GM12878 (cell line): Measurements from ENCODE around the gene NHS. TPM values are rescaled to one million over a fixed set of nuclear protein-coding genes. Genes with fewer than 3 reads are reported as not detected.

Experiments
- ATAC-seq: fragments of 200-7000 bp; cut with Tn5 transposase; 3 replicates; pipeline ENCODE4 v1.9.1; 2020; ENCODE audit warnings: mild to moderate bottlenecking, moderate library complexity
- BruUV-seq: library from RNA; stranded (reverse); fragments of 400-500 nt; replicated peaks from 2 replicates; lab custom pipeline; 2021; lab: Mats Ljungman, UMichigan
- CTCF ChIA-PET: fragments of 300-600 bp; sonication (Branson Sonifier 250); formaldehyde crosslinking; extraction: SDS; loops from one replicate; lab custom pipeline; 2021; ENCODE audit warnings: inconsistent platforms; lab: Yijun Ruan, JAX
- POLR2A ChIA-PET: fragments of 350-600 bp; formaldehyde crosslinking; extraction: SDS; loops from one replicate; lab custom pipeline; 2021; ENCODE audit warnings: inconsistent platforms; lab: Charles Lee
- RAD21 ChIA-PET: fragments of 300-600 bp; sonication (Branson Sonifier 250); formaldehyde crosslinking; loops from one replicate; lab custom pipeline; 2023; ENCODE audit warnings: antibody characterized with exemption; ENCODE audit not compliant: unreplicated experiment; lab: Charles Lee
- SMC1A ChIA-PET: fragments of 300-600 bp; sonication (Branson Sonifier 250); formaldehyde crosslinking; loops from one replicate; lab custom pipeline; 2023; ENCODE audit not compliant: unreplicated experiment, uncharacterized antibody; lab: Charles Lee
- DNase-seq: peaks from one replicate; pipeline ENCODE4 v3.0.0-alpha.2; 2011; ENCODE audit warnings: low read depth, low spot score
- FAIRE-seq: peaks from 3 replicates; lab custom pipeline; 2011; peaks lifted over from hg19 to GRCh38; lab: Jason Lieb, UNC
- H2AFZ ChIP-seq: 2 replicates; pipeline ENCODE4 v1.6.0; 2011; ENCODE audit warnings: low read depth, low read length, control low read depth; ENCODE audit not compliant: control insufficient read depth
- H3K27ac ChIP-seq: 2 replicates; pipeline ENCODE4 v1.5.1; 2011; ENCODE audit warnings: control low read depth; ENCODE audit not compliant: control insufficient read depth, insufficient read depth
- H3K27me3 ChIP-seq, 2 experiments: replicated peaks in 1 of 2; 2 replicates each; pipeline versions ENCODE4 v1.6.0 to v1.6.1; 2011; ENCODE audit warnings: low read length in 1 of 2; ENCODE audit not compliant: control insufficient read depth in 2 of 2, insufficient read depth in 2 of 2
- H3K36me3 ChIP-seq, 2 experiments: 2 replicates each; pipeline ENCODE4 v1.5.1; 2011; ENCODE audit warnings: low read length in 1 of 2; ENCODE audit not compliant: control insufficient read depth in 2 of 2, insufficient read depth in 2 of 2
- H3K4me1 ChIP-seq: 2 replicates; pipeline ENCODE4 v1.6.1; 2011; ENCODE audit warnings: mild to moderate bottlenecking, low read length, moderate library complexity, mixed read lengths; ENCODE audit not compliant: control insufficient read depth, insufficient read depth
- H3K4me2 ChIP-seq: 2 replicates; pipeline ENCODE4 v1.6.0; 2011; ENCODE audit warnings: control low read depth; ENCODE audit not compliant: control insufficient read depth, insufficient read depth
- H3K4me3 ChIP-seq: fragments of 200-600 bp; sonication (generic); 2 replicates; pipeline ENCODE4 v1.5.1; 2016
- H3K79me2 ChIP-seq: 2 replicates; pipeline ENCODE4 v1.6.0; 2011; ENCODE audit warnings: low read length; ENCODE audit not compliant: control insufficient read depth, insufficient read depth
- H3K9ac ChIP-seq: 2 replicates; pipeline ENCODE4 v1.8.0; 2011; ENCODE audit warnings: low read length, control low read depth, mixed read lengths; ENCODE audit not compliant: control insufficient read depth, insufficient read depth
- H3K9me3 ChIP-seq: replicated peaks from 3 replicates; pipeline ENCODE4 v1.5.1; 2011; ENCODE audit warnings: mild to moderate bottlenecking, low read length; ENCODE audit not compliant: control insufficient read depth, insufficient read depth
- H4K20me1 ChIP-seq: 2 replicates; pipeline ENCODE4 v1.6.0; 2011; ENCODE audit not compliant: control insufficient read depth, insufficient read depth
- RB1 ChIP-seq: fragments of 450-650 bp; formaldehyde crosslinking; IDR thresholded peaks from 2 replicates; pipeline ENCODE4 v1.6.1; 2017; ENCODE audit warnings: mild to moderate bottlenecking, borderline replicate concordance
- SMAD5 ChIP-seq: IDR thresholded peaks from 2 replicates; pipeline ENCODE4 v1.6.1; 2016; ENCODE audit warnings: antibody characterized with exemption, low read depth
- SP1 ChIP-seq: IDR thresholded peaks from one replicate; pipeline ENCODE4 v1.6.1; 2011; ENCODE audit warnings: low read depth, low read length
- SREBF1 ChIP-seq: IDR thresholded peaks from 2 replicates; pipeline ENCODE4 v1.6.1; 2012; ENCODE audit warnings: mild to moderate bottlenecking, low read length
- SREBF2 ChIP-seq: IDR thresholded peaks from 2 replicates; pipeline ENCODE4 v1.6.1; 2012; ENCODE audit warnings: mild to moderate bottlenecking, low read length
- STAT3 ChIP-seq: IDR thresholded peaks from 2 replicates; pipeline ENCODE4 v1.6.1; 2011; ENCODE audit warnings: low read depth, low read length, improper control_type of control experiment
- TAF1 ChIP-seq: IDR thresholded peaks from 2 replicates; pipeline ENCODE4 v1.6.1; 2011; ENCODE audit warnings: mild to moderate bottlenecking, low read depth, low read length, borderline replicate concordance
- TCF3 ChIP-seq: IDR thresholded peaks from 2 replicates; pipeline ENCODE4 v1.6.1; 2012; ENCODE audit warnings: low read depth, mild to moderate bottlenecking, low read length, borderline replicate concordance; ENCODE audit not compliant: insufficient read depth
- ZNF592 ChIP-seq: fragments of 450-650 bp; IDR thresholded peaks from 2 replicates; pipeline ENCODE4 v1.6.1; 2017; ENCODE audit warnings: mild to moderate bottlenecking, moderate library complexity
- WGBS: methylation state at CpG from one replicate; pipeline ENCODE4 v1.1.6; 2016; ENCODE audit warnings: low lambda C conversion rate; ENCODE audit not compliant: insufficient replicate concordance, insufficient coverage; ENCODE audit errors: missing lambda C conversion rate; 5-methylcytosine and 5-hydroxymethylcytosine counted together
- in situ Hi-C: fragments of 300-500 bp; cut with MboI; formaldehyde crosslinking; loops from 9 replicates; pipeline ENCODE4 v1.14.3; 2018; ENCODE audit warnings: mixed read lengths
- intact Hi-C: fragments of 100-400 bp; cut with micrococcal nuclease; formaldehyde crosslinking; loops from one replicate; pipeline ENCODE4 v1.14.2; 2022; ENCODE audit not compliant: unreplicated experiment
- polyA plus RNA-seq, 11 experiments: library from polyadenylated mRNA; depleted of rRNA in 4 of 11; unstranded in 6 of 11; stranded (reverse) in 5 of 11; fragments of >200 nt; fragmentation: Nextera tagmentation in 4 of 11; fragmentation: Illumina TruSeq in 1 of 11; extraction: Ambion mirVana in 4 of 11; extraction: Trizol in 1 of 11; gene quantifications; 1 replicate in 1 of 11; 2 replicates in 10 of 11; pipeline versions ENCODE4 v1.2.1 to v1.2.3, GENCODE V29; 2011 to 2016; ENCODE audit warnings: inconsistent platforms in 2 of 11, missing spikeins in 2 of 11, low read depth in 1 of 11
- total RNA-seq, 4 experiments: library from RNA; depleted of rRNA in 3 of 4; stranded (reverse); fragments of >200 nt in 3 of 4; fragmentation: Illumina TruSeq in 1 of 4; extraction: Trizol in 1 of 4; gene quantifications; 2 replicates each; pipeline versions ENCODE4 v1.2.1 to v1.2.3, GENCODE V29; 2013 to 2021
- TF ChIP-seq, protein P1 (sequence below): fragments of 450-650 bp; IDR thresholded peaks from 2 replicates; pipeline ENCODE4 v1.6.1; 2016; ENCODE audit warnings: mild to moderate bottlenecking
- TF ChIP-seq, protein P2 (sequence below): fragments of 450-650 bp; IDR thresholded peaks from 2 replicates; pipeline ENCODE4 v1.6.1; 2017; ENCODE audit warnings: antibody characterized with exemption, mild to moderate bottlenecking, moderate library complexity
- TF ChIP-seq, protein P3 (sequence below): fragments of 450-650 bp; formaldehyde crosslinking; IDR thresholded peaks from 2 replicates; pipeline ENCODE4 v1.4.0; 2020; ENCODE audit warnings: mild to moderate bottlenecking, moderate library complexity

Gene NHS
- total and polyA plus RNA-seq, 10 of the 15 experiments (the other 5 are each of a cell fraction or from before 2014, with no cell fraction given) = under 0.01 to 0.07 (median 0.03) TPM; not detected in 7

GRCh38 chrX:17485391-17485790, 110.4 kb downstream of the NHS start:
- FAIRE-seq = no peak
- Histone ChIP-seq H3K27me3 (0 out of 4 replicates have a peak, but pooled peaks cover 0 to 2% of the 10 kb centered on the region in 2 experiments), H3K27ac (no peak overlapping the region), H3K9ac (no peak overlapping the region), H3K4me3 (no peak overlapping the region), H3K4me2 (no peak overlapping the region), H3K36me3 (no peaks in the 10 kb centered on the region), H3K9me3 (no peaks in the 10 kb centered on the region), H2AFZ (no peak overlapping the region), H4K20me1 (no peaks in the 10 kb centered on the region), H3K4me1 (no peaks in the 10 kb centered on the region), H3K79me2 (no peaks in the 10 kb centered on the region)
- SMC1A ChIA-PET = interaction anchor here (1.1 kb wide), 1 partner anchor 23 kb away, joined by 3 read pairs; no protein-coding TSS in a partner anchor
- WGBS = under 1% methylated on average over 5 of the region's 5 CpGs
- in situ Hi-C loops (no loop called here), intact Hi-C loops (no loop called here)
- CTCF ChIA-PET = interaction anchor here (0.7 kb wide), 1 partner anchor 14 kb away, joined by 3 read pairs; no protein-coding TSS in a partner anchor
- RAD21 ChIA-PET = no interaction called here
- no peak for DNase-seq
- no peak for ATAC-seq
- POLR2A ChIA-PET = no interaction called here
- no TSS peak for BruUV-seq
- TF ChIP-seq TCF3 (no peak), SREBF2 (no peak), RB1 (no peak), TAF1 (no peak), ZNF592 (no peak), STAT3 (no peak), SMAD5 (no peak), SP1 (no peak), SREBF1 (no peak)
- TF ChIP-seq, protein P1, sequence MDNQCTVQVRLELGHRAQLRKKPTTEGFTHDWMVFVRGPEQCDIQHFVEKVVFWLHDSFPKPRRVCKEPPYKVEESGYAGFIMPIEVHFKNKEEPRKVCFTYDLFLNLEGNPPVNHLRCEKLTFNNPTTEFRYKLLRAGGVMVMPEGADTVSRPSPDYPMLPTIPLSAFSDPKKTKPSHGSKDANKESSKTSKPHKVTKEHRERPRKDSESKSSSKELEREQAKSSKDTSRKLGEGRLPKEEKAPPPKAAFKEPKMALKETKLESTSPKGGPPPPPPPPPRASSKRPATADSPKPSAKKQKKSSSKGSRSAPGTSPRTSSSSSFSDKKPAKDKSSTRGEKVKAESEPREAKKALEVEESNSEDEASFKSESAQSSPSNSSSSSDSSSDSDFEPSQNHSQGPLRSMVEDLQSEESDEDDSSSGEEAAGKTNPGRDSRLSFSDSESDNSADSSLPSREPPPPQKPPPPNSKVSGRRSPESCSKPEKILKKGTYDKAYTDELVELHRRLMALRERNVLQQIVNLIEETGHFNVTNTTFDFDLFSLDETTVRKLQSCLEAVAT = no peak
- TF ChIP-seq, protein P2, sequence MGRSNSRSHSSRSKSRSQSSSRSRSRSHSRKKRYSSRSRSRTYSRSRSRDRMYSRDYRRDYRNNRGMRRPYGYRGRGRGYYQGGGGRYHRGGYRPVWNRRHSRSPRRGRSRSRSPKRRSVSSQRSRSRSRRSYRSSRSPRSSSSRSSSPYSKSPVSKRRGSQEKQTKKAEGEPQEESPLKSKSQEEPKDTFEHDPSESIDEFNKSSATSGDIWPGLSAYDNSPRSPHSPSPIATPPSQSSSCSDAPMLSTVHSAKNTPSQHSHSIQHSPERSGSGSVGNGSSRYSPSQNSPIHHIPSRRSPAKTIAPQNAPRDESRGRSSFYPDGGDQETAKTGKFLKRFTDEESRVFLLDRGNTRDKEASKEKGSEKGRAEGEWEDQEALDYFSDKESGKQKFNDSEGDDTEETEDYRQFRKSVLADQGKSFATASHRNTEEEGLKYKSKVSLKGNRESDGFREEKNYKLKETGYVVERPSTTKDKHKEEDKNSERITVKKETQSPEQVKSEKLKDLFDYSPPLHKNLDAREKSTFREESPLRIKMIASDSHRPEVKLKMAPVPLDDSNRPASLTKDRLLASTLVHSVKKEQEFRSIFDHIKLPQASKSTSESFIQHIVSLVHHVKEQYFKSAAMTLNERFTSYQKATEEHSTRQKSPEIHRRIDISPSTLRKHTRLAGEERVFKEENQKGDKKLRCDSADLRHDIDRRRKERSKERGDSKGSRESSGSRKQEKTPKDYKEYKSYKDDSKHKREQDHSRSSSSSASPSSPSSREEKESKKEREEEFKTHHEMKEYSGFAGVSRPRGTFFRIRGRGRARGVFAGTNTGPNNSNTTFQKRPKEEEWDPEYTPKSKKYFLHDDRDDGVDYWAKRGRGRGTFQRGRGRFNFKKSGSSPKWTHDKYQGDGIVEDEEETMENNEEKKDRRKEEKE = no peak
- TF ChIP-seq, protein P3, sequence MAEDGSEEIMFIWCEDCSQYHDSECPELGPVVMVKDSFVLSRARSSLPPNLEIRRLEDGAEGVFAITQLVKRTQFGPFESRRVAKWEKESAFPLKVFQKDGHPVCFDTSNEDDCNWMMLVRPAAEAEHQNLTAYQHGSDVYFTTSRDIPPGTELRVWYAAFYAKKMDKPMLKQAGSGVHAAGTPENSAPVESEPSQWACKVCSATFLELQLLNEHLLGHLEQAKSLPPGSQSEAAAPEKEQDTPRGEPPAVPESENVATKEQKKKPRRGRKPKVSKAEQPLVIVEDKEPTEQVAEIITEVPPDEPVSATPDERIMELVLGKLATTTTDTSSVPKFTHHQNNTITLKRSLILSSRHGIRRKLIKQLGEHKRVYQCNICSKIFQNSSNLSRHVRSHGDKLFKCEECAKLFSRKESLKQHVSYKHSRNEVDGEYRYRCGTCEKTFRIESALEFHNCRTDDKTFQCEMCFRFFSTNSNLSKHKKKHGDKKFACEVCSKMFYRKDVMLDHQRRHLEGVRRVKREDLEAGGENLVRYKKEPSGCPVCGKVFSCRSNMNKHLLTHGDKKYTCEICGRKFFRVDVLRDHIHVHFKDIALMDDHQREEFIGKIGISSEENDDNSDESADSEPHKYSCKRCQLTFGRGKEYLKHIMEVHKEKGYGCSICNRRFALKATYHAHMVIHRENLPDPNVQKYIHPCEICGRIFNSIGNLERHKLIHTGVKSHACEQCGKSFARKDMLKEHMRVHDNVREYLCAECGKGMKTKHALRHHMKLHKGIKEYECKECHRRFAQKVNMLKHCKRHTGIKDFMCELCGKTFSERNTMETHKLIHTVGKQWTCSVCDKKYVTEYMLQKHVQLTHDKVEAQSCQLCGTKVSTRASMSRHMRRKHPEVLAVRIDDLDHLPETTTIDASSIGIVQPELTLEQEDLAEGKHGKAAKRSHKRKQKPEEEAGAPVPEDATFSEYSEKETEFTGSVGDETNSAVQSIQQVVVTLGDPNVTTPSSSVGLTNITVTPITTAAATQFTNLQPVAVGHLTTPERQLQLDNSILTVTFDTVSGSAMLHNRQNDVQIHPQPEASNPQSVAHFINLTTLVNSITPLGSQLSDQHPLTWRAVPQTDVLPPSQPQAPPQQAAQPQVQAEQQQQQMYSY (CRISPR knock-in tag) = no peak
